Mesothelial cell of epicardium (in vitro differentiated cells): ENCODE measurements around the gene WDR93. TPM values are rescaled to one million over a fixed set of nuclear protein-coding genes. Genes with fewer than 3 reads are reported as not detected.
"Not testable (repeated sequence)": the region's sequence is repeated elsewhere in the genome, so short reads cannot be mapped to it uniquely, and the experiment has no call there.

Experiments
- DNase-seq, 2 experiments: peaks; one replicate each; pipeline ENCODE4 v3.0.0; 2021; ENCODE audit warnings: low spot score in 2 of 2; ENCODE audit not compliant: unreplicated experiment in 2 of 2
- H3K27ac Mint-ChIP-seq: 2 replicates; pipeline ENCODE4 v1.8.0; 2021; ENCODE audit warnings: mixed read lengths
- H3K27me3 Mint-ChIP-seq: 2 replicates; pipeline ENCODE4 v1.8.0; 2021; ENCODE audit warnings: low read depth, mixed read lengths
- H3K36me3 Mint-ChIP-seq: 2 replicates; pipeline ENCODE4 v1.8.0; 2021; ENCODE audit warnings: mixed read lengths
- H3K4me1 Mint-ChIP-seq: 2 replicates; pipeline ENCODE4 v1.8.0; 2021; ENCODE audit warnings: mixed read lengths
- H3K4me3 Mint-ChIP-seq: 2 replicates; pipeline ENCODE4 v1.8.0; 2021; ENCODE audit warnings: mild to moderate bottlenecking, moderate library complexity, mixed read lengths
- H3K9me3 Mint-ChIP-seq: 2 replicates; pipeline ENCODE4 v1.8.0; 2021; ENCODE audit warnings: mixed read lengths
- total RNA-seq: library from RNA; stranded (reverse); gene quantifications from 3 replicates; pipeline ENCODE4 v1.2.1, GENCODE V29; 2021
- TF ChIP-seq, protein P1 (sequence below): fragments of 200-600 bp; sonication (generic); IDR thresholded peaks from one replicate; pipeline ENCODE4 v1.5.0; 2021; ENCODE audit warnings: antibody characterized with exemption; ENCODE audit not compliant: unreplicated experiment

The WDR93 gene
- total RNA-seq, 1 donor from 2014 or later = 0.34 TPM

DNA sequence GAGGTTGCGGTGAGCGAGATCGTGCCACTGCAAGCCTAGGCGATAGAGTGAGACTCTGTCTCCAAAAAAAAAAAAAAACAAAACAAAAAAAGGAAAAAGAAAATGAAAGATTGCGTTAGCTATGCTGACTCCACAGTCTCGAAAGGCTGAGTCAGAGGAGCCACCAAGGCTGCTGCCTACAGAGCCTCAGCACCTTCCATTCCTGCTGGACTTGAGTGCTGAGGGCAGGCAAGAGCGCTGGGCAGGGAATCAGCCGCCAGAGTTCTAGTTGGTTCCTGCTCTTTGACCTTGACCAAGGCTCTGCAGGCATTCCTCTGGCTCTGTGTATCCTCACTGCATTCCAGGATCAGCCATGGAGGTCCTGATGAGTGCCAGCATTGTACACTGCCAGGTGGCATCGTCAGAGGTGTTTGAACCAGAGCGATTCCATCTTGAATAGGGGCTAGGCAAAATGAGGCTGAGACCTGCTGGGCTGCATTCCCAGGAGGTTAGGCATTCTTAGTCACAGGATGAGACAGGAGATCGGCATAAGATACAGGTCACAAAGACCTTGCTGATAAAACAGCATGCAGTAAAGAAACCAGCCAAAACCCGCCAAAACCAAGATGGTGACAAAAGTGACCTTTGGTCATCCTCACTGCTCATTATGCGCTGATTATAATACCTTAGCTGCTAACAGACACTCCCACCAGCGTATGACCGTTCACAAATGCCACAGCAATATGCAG, 91.4 kb downstream of the WDR93 start:
- H3K9me3 Mint-ChIP-seq = peaks cover 6% of the 10 kb centered on the region
- H3K27me3 Mint-ChIP-seq = no peaks in the 10 kb centered on the region
- H3K36me3 Mint-ChIP-seq = no peaks in the 10 kb centered on the region
- TF ChIP-seq, protein P1, sequence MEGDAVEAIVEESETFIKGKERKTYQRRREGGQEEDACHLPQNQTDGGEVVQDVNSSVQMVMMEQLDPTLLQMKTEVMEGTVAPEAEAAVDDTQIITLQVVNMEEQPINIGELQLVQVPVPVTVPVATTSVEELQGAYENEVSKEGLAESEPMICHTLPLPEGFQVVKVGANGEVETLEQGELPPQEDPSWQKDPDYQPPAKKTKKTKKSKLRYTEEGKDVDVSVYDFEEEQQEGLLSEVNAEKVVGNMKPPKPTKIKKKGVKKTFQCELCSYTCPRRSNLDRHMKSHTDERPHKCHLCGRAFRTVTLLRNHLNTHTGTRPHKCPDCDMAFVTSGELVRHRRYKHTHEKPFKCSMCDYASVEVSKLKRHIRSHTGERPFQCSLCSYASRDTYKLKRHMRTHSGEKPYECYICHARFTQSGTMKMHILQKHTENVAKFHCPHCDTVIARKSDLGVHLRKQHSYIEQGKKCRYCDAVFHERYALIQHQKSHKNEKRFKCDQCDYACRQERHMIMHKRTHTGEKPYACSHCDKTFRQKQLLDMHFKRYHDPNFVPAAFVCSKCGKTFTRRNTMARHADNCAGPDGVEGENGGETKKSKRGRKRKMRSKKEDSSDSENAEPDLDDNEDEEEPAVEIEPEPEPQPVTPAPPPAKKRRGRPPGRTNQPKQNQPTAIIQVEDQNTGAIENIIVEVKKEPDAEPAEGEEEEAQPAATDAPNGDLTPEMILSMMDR = no peak
- peaks cover 31% of the 10 kb centered on the region for H3K4me1 Mint-ChIP-seq
- DNase-seq = no peak
- peak overlapping the region; percentile 8 for H3K27ac Mint-ChIP-seq
- no peak overlapping the region for H3K4me3 Mint-ChIP-seq

- DNase-seq, H3K27ac Mint-ChIP-seq, H3K9me3 Mint-ChIP-seq, H3K36me3 Mint-ChIP-seq, H3K27me3 Mint-ChIP-seq, H3K4me3 Mint-ChIP-seq: not testable (repeated sequence)
- H3K4me1 Mint-ChIP-seq = peaks cover 31% of the 10 kb centered on the region
These were observed 92.0 kb downstream of the WDR93 start for GRCh38 chr15:89782619-89782950.

DNA sequence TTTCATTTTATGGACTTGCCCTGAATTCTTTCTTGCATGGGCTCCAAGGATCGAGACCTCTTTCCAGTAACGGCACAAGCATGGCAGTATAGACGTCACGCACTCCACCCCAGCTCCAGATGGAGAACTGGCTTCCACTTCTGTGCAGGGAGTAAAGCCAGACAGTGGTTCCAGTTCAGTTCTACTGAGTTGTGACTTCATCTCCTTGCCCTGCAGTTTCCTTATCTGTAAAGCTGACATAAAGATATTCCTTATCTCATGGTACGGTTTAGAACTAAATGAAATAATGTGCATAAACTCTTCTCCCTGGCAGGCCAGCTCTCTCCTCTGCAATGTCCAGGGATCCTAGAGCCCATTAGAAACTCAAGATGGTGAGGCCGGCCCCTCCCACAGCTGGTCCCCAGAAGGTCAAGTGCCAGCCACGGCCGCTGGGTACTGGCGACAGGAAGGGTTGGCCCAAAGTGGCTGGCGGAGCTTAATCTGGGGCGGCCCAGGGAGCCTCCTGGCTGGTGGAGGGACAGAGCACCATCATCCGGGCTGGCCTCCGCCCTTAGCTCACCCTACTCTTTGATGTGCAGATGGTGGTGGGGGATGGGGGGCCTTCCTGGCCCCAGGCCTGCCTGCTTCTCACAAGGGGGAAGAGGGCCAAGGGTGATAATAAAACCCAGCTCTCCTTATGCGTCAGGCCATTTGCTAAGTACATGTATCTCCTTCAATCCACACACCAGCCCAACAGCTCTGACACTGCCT, 92.7 kb downstream of the WDR93 start:
- DNase-seq = no peak

DNA sequence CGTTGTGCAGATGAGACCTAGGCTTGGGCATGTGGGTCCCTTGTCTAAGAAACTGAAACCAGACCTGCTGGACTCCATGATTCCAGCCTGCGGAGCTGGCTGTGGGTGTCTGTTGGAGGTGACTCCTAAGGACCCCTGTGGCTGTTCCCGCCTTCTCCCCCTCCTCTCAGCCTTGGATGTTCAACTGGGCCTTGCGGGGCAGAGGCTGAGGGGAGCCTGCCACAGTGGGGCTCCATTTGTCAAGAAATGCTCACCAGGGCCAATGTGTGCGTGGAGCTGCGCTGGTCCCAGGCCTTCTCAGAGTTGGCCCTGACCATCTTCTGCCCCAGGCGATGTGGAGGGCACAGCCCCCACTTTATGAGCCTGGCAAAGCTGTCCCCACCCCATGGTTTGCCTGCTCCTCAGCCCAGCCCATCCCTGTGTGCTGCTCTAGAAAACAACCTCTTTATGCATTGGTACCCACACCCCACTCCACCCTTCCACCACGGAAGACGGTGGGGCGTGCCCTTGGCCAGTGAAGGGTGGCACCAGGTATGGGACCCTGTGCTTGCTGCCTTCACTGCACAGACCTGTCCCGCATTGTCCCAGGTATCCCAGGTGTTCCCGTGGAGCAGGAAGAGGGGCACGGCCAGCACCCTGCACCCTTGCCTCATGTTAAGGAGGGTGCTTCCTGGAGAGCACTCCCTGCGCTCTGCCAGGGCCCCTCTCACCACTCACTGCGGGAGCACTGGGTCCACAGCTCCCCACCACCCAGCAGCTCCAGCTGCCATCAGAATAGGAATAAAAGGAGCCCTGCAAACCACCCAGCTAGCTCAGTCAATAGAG, 93.5 kb downstream of the WDR93 start:
- no peak overlapping the region for H3K4me3 Mint-ChIP-seq
- peaks cover 28% of the 10 kb centered on the region for H3K4me1 Mint-ChIP-seq
- H3K9me3 Mint-ChIP-seq = peaks cover 18% of the 10 kb centered on the region
- peak overlapping the region; percentile 80 for H3K27ac Mint-ChIP-seq
- TF ChIP-seq, protein P1 = no peak
- no peaks in the 10 kb centered on the region for H3K27me3 Mint-ChIP-seq
- peaks cover 8% of the 10 kb centered on the region for H3K36me3 Mint-ChIP-seq
- no peak for DNase-seq

More for the DNA sequence above, 92.7 kb downstream of the WDR93 start:
- H3K27ac Mint-ChIP-seq = peak overlapping the region; percentile 80
- H3K9me3 Mint-ChIP-seq = peaks cover 16% of the 10 kb centered on the region
- H3K4me3 Mint-ChIP-seq = no peak overlapping the region
- peaks cover 7% of the 10 kb centered on the region for H3K36me3 Mint-ChIP-seq
- peaks cover 31% of the 10 kb centered on the region for H3K4me1 Mint-ChIP-seq
- TF ChIP-seq, protein P1 = no peak
- no peaks in the 10 kb centered on the region for H3K27me3 Mint-ChIP-seq

DNA sequence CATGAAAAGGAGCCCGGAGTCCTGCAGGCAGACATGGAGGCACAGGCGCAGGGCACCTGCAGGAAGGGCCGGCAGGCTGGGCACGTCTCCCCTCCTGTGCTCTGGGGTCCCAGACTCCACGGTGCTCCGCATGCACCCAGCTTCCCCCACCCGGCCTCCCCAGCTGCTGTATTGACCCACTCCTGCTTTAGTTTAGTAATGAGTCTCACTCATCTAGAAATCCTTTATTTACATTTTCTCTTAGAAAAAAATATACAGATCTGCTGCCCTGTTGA, 94.0 kb downstream of the WDR93 start:
- Mint-ChIP-seq H3K4me1 (peaks cover 28% of the 10 kb centered on the region), H3K4me3 (no peak overlapping the region), H3K36me3 (peaks cover 8% of the 10 kb centered on the region), H3K9me3 (peaks cover 18% of the 10 kb centered on the region), H3K27me3 (no peaks in the 10 kb centered on the region), H3K27ac (no peak overlapping the region)
- no peak for DNase-seq
- TF ChIP-seq, protein P1 = no peak
